ENCODE data around the gene ACSS1.

ACSS1 gene

DNA sequence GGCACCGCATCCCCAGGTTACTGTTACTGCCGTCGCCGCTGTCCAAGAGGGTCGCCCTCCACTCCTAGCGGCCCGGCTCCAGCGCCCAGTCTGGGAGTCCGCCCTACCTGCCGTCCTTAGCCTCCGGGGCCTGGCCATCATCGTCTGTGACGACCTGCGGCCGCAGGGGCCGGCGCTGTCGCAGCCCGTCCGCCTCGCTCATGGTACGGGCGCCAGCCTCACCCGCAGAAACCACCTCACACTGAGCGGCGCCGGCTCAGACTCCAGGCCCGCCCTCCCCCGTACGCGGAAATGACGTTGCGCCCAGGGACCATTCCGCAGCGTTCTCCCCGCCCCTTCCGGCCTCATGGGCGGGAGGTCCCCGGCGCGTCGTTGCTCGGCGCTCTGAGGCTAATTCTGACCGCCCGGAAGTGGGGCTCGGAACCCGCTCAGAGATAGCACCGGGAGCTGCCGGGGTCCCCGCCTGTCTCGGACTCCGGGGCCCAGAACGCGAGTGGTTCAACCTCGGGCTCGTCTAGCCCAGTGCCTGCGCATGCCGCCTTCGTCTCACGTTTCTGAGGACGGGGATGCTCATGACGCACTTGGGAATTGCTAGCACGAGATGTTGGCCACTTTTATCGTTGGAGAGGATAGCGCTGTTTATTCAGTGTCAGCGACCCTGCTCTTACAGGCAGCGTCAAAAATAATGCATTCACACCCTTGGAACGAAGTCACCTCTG is 65.3 kb downstream of the ACSS1 start, which contains the start of gene APMAP:
APMAP (minus strand) TSS at position 265 of the 719 bp plus-strand sequence; CDS start at position 202, 63 bp downstream.
- peak; percentile 92 to 97 (median 94) for DNase-seq

DNA sequence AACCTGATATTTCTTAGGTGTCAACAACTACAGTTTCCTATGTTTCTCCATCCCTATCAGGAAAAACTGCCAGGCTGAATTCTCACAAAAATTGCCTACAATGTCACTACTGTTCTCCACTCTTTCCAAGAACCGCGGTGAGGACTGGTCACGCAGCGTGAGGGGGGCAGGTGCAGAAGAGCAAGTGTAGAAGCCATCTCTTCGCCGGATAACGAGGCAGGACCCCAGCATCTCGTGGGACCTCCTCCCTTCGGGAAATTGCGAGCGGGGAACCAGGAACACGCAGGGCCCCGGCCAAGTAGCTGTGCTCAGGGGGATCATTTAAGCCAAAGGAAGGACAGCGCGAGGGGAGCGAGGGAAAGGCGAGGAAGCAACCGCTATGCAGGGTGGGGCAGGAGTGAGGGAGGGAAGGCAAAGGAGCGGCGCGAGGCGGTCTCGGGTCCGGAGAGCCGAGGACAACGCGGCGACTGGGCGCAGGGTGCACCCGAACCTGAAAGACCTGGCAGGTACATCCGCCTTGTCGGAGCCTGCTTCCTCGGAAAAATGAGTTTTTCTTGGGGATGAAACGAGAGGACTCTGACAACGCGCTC is 65.9 kb downstream of the ACSS1 start:
- no peak for DNase-seq

DNA sequence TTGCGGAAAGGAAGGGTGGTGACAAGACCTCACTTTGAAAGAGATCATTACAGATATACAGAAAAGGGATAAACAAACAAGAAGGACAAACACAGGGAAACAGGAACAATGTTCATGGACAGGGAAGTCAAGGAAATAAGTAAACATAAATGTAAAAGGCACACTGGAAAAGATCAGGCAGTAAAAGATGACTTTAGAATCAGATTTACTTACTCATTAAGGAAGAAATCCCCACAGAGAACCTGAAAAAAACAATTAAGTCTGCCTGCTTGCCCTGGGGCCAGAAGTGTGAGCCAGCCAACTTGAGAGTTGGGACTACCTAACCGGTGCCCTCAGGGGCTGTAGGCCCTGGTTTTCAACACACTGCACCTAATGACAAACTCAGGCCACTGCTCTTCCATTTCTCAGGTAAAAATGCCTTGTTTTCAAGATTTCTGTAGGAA is 67.1 kb downstream of the ACSS1 start:
- no peak for DNase-seq

DNA sequence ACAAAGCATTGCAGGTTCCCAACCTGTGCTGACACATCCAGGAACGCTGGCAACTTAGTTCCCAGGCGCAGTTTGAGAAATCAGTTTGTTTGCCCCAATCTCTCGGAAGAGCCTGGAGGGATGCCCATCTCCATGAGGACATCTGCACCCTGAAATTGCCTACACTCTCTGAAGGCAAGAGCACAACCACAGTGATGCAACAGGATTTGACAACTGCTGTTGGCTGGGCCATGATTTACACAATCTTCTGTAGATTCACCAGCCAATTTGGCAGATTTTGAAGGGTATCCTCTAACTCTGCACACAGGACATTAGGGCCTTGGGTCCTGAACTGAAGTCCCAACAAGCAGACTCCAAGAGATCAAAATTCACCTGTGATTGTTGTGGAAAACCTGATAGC is 68.8 kb downstream of the ACSS1 start:
- no peak for DNase-seq

DNA sequence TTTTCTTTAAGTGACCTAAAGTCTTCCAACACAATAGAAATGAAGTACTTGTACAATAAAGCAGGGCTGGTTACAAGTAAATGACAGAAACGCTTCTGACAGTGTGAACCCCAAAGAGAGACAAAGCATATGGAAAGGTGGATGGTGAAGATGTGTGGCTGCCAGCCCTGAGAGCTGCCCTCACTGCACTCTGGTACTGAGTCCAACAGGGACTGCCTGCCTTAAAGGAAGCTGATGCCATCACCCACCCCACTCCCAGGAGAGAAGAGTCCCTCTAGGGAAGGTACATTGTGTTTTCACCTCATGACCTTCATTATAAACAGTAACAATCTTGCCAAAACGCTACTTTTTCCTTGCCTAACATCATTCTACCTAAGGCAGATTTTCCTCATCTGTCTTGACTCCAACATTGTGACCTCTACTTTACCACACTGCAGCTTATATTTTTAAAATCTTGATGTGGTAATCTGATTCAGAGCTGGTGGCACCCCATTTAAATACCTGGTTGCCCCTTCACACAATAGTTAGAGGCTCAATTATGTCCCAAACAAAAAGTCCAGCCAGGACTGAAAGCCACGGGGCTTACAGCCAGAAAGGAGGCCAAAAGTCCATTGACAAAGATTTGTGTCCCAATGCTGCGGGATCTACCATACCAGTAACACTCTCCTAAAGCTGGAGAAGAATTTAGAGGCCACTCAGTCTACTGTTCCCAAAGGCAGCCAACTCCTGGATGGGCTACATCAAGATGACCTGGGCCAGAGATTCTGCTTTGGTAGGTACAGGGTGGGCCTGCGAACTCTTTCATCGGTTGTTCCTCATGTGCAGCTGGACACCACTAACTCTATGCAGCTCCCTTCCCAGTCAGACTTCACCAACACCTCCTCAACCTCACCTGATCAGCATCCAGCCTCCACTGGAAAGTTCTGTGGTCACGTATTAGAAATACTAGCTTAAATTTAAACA is 69.8 kb downstream of the ACSS1 start:
- no peak for DNase-seq

DNA sequence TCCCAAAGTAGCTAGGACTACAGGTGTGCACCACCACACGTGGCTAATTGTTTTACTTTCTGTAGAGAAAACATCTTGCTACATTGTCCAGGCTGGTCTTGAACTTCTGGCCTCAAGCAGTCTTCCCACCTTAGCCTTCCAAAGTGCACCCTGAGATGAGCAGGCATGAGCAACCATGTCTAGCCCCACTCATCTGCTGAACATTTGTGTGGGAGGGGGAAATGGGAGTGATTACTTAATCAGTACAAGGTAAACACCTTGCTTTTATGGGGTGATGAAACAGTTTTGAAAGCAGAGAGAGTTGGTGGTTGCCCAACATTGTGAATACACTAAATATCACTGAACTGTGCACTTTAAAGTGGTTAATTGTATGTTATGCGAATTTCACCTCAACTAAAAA is 70.7 kb downstream of the ACSS1 start:
- DNase-seq = no peak

GRCh38 chr20:24986436-24987015 is 71.4 kb downstream of the ACSS1 start:
- DNase-seq = no peak

- DNase-seq = no peak
Measured at GRCh38 chr20:24985802-24986201, 72.1 kb downstream of the ACSS1 start.

GRCh38 chr20:24984961-24985640 is 72.8 kb downstream of the ACSS1 start:
- DNase-seq = no peak

DNA sequence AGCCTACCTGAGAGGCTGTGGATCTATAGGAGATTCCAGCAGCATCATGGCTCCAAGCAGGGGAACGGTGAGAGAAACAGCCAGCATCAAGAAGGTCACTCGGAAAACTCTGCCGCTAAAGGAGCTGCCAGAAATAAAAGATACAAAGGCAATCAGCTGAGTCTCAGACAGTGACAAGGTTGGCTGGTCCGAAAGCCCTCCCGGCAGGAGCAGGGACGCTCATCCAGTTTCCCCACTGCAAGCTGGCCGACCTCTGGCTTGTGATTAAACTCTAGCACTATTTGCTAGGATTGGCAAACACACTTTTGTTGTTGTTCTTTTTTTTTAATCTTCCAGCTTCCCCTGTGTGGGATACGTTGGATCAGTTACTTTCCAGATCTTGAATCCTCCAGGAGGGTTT is 74.0 kb downstream of the ACSS1 start:
- DNase-seq = no peak

DNA sequence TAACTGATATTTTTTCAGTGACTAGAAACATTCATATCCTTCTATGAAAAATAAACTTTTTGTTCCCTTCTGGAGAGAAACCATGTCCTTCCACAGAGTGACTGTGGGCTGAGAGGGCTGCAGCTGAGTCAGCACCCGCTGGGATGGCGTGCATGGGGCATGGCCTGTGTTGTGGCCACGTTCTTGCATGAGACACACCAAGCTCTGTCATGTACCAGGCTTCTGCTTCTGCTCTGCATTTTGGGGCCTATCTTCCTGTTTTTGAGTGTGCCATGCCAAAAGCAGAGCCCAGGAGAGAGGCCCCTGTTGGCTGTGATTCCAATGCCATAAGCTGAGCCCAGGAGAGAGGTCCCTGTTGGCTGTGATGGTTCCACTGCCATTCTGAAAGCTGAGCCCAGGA is 76.1 kb downstream of the ACSS1 start:
- DNase-seq = no peak

- no peak for DNase-seq
Measured at GRCh38 chr20:24981282-24981681, 76.7 kb downstream of the ACSS1 start.

DNA sequence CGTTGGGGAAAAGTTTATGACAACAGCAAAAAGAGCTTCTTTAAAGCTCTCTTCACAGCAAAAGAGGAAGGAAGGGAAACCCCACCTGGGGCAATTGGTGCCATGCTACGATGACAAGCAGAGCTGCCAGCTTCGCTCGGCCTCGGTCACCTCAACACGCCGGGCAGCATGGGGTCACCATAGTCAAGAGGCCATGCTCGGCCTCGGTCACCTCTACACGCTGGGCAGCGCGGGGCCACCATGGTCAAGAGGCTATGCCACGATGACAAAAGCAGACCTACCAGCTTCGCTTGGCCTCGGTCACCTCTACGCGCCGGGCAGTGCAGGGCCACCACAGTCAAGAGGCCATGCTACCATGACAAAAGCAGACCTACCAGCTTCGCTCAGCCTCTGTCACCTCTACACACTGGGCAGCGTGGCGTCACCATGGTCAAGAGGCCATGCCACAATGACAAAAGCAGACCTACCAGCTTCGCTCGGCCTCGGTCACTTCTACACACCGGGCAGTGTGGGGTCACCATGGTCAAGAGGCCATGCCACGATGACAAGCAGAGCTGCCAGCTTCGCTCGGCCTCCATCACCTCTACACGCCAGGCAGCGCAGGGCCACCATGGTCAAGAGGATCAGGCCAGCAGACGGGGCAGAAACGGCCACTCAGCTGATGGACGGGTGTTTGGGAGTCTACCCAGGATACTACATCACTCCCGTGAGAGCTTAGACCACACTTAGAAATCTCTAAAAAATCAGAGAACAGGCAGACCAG is 77.5 kb downstream of the ACSS1 start:
- DNase-seq = no peak

DNA sequence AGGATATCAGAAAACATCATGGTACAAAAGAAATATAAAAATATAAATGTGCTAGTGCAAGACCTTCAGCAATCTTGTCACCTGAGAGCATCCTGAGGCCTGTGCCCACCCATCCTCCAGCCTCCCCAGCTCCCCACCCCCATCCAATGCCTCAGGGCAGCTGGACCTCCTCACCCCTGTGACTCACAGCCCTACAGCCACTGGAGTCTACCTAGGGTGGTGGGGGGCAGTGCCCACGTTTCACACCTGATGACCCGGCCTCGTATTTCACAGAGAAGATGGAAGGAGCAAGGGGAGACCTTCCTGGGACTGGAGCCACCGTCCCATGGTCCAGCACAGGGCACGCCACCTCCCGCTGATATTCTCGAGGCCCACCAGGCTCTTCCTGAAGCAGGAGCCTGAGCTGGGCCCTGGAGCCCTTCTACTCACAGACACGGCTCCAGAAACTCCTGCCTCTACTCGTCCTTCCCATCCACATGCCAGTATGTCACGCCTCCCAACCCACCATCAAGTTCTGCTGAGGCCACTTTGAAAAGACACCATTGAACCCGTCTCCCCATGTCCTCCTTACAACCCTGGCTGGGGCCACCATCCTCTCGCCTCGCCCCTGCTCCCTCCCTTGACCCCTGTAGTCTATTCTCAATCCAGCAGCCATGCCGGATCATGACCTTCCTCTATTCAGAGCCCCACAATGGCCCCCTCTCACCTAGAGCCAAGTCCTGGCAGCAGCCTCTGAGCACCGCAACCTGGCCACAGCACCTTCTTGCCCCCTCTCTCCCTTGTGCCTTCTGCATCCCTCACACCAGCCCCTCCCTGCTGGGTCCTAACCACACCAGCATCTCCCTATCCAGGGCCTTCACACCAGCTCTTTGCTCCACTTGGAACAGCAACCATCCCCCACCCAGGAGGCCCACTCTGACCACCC is 78.6 kb downstream of the ACSS1 start:
- no peak for DNase-seq

DNA sequence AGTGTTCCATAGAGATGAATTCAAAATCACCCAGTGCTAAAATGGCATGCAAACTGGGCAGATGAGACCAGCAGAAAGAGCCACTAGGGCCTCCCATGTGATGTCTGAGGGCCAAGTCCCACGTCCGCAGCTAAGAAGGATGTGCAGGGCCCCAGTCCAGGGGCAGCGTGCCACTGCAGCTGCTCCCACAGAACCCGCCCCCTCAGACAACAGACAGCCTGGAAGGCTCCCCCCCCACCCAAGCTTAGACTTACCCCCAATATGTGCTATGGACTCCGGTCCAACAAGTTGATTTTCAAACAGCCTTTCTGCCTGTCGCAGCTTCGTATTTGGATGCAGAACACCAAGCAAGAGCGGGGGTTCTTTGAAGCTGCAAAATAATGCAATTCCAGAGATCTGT is 79.4 kb downstream of the ACSS1 start:
- DNase-seq = no peak

- DNase-seq = no peak
Measured at GRCh38 chr20:24977797-24978196, 80.1 kb downstream of the ACSS1 start.

GRCh38 chr20:24977336-24977735 is 80.6 kb downstream of the ACSS1 start:
- no peak for DNase-seq

- DNase-seq = no peak
Measured at GRCh38 chr20:24972341-24972740, 85.6 kb downstream of the ACSS1 start.

- no peak for DNase-seq
Measured at GRCh38 chr20:24971376-24972101, 86.4 kb downstream of the ACSS1 start.

DNA sequence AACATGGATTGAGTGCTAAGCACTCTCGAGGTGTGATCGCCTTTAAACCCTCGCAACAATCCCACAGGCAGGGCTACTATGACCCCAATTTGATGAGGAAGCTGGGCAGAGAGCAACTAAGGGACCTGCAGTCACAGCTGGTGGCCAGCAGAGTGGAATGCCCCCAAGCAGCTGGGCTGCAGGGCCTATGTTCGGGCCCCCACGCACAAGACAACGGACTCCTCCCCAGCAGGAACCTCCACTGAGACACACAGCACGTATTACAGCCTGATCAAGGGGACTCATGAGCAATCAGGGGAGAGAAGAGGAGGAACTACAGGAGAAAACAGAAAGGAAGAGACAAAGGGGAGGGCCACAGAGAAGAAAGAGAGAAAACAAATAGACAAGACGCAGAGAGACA is 87.2 kb downstream of the ACSS1 start:
- DNase-seq = no peak

Measured in activated CD4-positive, CD25-positive, alpha-beta regulatory T cell (primary cell).